IPS-20b (cell line): ENCODE data around the gene DES.

Experiments
- H3K27ac ChIP-seq: one replicate; pipeline ENCODE4 v1.5.1; 2013; ENCODE audit warnings: low read length
- H3K27me3 ChIP-seq: 2 replicates; pipeline ENCODE4 v1.6.1; 2013; ENCODE audit warnings: mild to moderate bottlenecking, low read length, inconsistent platforms; ENCODE audit not compliant: insufficient read depth
- H3K36me3 ChIP-seq: 2 replicates; pipeline ENCODE4 v1.6.1; 2013; ENCODE audit warnings: low read depth, mild to moderate bottlenecking, inconsistent platforms, low read length, moderate library complexity; ENCODE audit not compliant: insufficient read depth
- H3K4me1 ChIP-seq: 2 replicates; pipeline ENCODE4 v1.6.1; 2013; ENCODE audit warnings: mild to moderate bottlenecking, control low read depth, inconsistent platforms, low read length, moderate library complexity; ENCODE audit not compliant: insufficient read depth
- H3K4me3 ChIP-seq: 2 replicates; pipeline ENCODE4 v1.5.1; 2013; ENCODE audit warnings: mild to moderate bottlenecking, low read length, inconsistent platforms
- H3K9ac ChIP-seq: 2 replicates; pipeline ENCODE4 v1.6.1; 2013; ENCODE audit warnings: low read depth, mild to moderate bottlenecking, inconsistent platforms, low read length, moderate library complexity
- H3K9me3 ChIP-seq: 2 replicates; pipeline ENCODE4 v1.6.1; 2013; ENCODE audit warnings: mild to moderate bottlenecking, low read depth, low read length, inconsistent platforms; ENCODE audit not compliant: insufficient read depth

The DES gene

DNA sequence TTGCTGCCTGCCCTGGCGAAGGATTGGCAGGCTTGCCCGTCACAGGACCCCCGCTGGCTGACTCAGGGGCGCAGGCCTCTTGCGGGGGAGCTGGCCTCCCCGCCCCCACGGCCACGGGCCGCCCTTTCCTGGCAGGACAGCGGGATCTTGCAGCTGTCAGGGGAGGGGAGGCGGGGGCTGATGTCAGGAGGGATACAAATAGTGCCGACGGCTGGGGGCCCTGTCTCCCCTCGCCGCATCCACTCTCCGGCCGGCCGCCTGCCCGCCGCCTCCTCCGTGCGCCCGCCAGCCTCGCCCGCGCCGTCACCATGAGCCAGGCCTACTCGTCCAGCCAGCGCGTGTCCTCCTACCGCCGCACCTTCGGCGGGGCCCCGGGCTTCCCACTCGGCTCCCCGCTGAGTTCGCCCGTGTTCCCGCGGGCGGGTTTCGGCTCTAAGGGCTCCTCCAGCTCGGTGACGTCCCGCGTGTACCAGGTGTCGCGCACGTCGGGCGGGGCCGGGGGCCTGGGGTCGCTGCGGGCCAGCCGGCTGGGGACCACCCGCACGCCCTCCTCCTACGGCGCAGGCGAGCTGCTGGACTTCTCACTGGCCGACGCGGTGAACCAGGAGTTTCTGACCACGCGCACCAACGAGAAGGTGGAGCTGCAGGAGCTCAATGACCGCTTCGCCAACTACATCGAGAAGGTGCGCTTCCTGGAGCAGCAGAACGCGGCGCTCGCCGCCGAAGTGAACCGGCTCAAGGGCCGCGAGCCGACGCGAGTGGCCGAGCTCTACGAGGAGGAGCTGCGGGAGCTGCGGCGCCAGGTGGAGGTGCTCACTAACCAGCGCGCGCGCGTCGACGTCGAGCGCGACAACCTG, at the start of gene DES:
Gene DES (plus strand): TSS at position 223 of the 857 bp plus-strand sequence. CDS start 86 bp downstream, at position 309.
- Histone ChIP-seq H3K9ac (no peak within 1 kb of the TSS), H3K9me3 (no peaks in the 10 kb centered on the region), H3K36me3 (no peaks in the 10 kb centered on the region), H3K4me3 (no peak within 1 kb of the TSS; the same call in 1 of the 2 replicates), H3K4me1 (peaks cover 19% of the 10 kb centered on the region; the same call in 1 of the 2 replicates), H3K27ac (no peak within 1 kb of the TSS), H3K27me3 (peaks cover 18% of the 10 kb centered on the region; the same call in 1 of the 2 replicates)

DNA sequence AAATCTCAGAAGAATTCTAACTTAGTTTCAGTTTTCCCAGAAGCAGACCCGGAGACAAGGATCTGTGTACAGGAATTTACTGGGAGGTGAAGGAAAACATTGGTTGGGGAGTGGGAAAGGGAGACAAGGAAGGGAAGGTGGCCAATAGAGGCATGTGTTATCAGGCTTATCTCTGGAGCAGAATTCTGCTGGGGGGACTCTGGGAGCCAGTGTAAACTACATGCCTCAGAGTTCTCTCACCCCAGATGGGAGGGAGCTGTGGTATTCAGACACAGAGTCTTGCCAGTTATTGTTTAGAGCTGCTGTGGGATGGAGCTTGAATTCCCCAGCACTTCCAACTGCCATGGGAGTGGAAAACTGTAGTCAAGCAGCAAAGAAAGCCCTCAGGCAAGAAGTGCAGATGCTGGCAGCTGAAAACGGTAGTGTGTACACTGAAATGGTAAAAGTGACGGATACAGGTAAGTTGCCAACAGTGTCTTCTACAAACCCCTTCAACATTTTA, 49.4 kb upstream of the DES start:
- no peaks in the 10 kb centered on the region for H3K4me1 ChIP-seq
- peaks cover 4% of the 10 kb centered on the region; the same call in 1 of the 2 replicates for H3K36me3 ChIP-seq
- no peaks in the 10 kb centered on the region for H3K9me3 ChIP-seq
- no peaks in the 10 kb centered on the region for H3K27me3 ChIP-seq
- no peak overlapping the region for H3K9ac ChIP-seq
- no peak overlapping the region for H3K27ac ChIP-seq
- no peak overlapping the region for H3K4me3 ChIP-seq

- Histone ChIP-seq H3K4me1 (no peaks in the 10 kb centered on the region), H3K27ac (no peak overlapping the region), H3K9me3 (no peaks in the 10 kb centered on the region), H3K36me3 (peaks cover 10% of the 10 kb centered on the region; the same call in 1 of the 2 replicates), H3K4me3 (no peak overlapping the region), H3K9ac (no peak overlapping the region), H3K27me3 (no peaks in the 10 kb centered on the region)
Measured at GRCh38 chr2:219369447-219369861, 48.7 kb upstream of the DES start.

DNA sequence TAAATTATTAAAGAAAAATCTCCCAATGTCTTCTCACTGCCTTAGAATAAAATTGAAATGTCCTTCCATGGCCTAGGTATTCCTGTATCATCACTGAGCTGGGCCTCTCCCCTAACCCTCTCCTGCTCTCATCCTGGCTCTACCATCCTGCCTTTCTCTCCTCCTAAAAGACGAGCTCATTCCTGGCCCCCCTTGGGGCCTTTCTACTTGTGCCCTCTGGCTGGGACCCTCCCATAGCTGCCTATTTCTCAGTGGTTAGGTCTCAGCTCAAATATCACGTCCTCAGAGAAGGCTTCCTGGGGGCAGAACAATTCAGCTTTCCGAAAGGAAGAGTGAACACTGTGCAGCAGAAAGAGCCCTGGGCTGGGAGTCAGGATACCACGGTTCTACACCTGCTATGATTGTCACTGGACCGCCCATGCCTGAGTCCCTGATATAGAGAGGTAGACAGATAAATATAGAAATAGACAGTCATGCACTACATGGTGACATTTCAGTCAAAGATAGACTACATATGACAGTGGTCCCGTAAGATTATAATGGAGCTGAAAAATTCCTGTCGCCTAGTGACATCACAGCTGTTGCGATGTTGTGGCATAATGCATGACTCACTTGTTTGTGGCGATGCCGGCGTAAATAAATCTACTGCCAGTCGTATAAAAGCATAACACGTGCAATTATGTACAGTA, 39.9 kb upstream of the DES start:
- no peaks in the 10 kb centered on the region for H3K27me3 ChIP-seq
- H3K27ac ChIP-seq: no peak overlapping the region
- no peak overlapping the region for H3K4me3 ChIP-seq
- H3K9ac ChIP-seq: no peak overlapping the region
- H3K9me3 ChIP-seq: no peaks in the 10 kb centered on the region
- H3K4me1 ChIP-seq: no peaks in the 10 kb centered on the region
- peaks cover 44% of the 10 kb centered on the region for H3K36me3 ChIP-seq

DNA sequence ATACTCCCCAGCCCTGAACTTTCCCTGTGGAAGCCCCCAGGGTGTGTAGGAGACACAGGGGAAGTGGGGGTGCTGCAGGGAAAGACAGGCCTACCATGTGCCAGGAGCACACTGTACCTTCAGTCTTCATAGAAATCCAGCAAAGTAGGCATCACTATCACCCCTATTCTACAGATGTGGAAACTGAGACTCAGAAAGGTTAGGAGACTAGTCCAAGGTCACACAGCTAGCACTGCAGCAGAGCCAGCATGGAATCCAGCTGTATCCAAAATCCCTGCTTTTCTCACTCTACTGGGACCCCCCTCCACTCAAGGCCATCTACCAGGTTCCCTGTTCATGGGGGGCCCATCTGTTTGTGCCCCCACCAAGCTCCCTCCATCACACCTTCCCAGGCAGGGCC, 37.3 kb upstream of the DES start:
- Histone ChIP-seq H3K4me3 (no peak overlapping the region), H3K27ac (no peak overlapping the region), H3K27me3 (no peaks in the 10 kb centered on the region), H3K4me1 (no peaks in the 10 kb centered on the region), H3K9ac (no peak overlapping the region), H3K9me3 (no peaks in the 10 kb centered on the region), H3K36me3 (peaks cover 48% of the 10 kb centered on the region)

GRCh38 chr2:219381448-219381847, 36.7 kb upstream of the DES start:
- H3K9me3 ChIP-seq: no peaks in the 10 kb centered on the region
- no peak overlapping the region for H3K4me3 ChIP-seq
- H3K27me3 ChIP-seq: no peaks in the 10 kb centered on the region
- H3K4me1 ChIP-seq: no peaks in the 10 kb centered on the region
- H3K9ac ChIP-seq: no peak overlapping the region
- H3K36me3 ChIP-seq: peaks cover 53% of the 10 kb centered on the region
- no peak overlapping the region for H3K27ac ChIP-seq

DNA sequence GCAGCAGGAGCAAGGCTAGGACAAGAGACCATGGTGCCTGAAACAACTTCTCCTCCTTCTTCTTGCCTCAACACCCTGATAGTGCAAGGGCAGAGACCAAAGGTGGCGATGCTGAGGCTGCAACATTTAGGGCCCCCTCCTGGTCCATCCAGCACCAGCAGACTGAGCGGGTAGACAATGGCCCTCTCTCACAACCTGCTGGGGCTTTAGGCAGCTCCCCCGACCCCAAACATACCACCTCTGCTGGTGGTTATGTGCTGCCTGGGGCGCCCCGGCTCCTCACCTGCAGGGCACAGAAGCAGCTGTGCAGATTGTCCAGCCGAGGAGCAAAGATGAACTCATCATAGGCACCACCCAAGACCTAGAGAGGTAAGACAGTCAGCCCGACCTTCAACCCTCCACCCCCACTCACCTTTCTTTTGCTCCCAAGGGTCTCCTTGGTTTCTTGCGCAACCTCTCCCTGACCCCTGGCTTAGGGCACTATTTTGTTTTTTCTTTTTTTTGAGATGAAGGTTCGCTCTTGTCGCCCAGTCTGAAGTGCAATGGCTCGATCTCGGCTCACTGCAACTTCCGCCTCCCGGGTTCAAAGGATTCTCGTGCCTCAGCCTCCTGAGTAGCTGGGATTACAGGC, 34.0 kb upstream of the DES start:
- Histone ChIP-seq H3K4me3 (no peak overlapping the region), H3K9me3 (no peaks in the 10 kb centered on the region), H3K4me1 (no peaks in the 10 kb centered on the region), H3K27ac (no peak overlapping the region), H3K36me3 (peaks cover 55% of the 10 kb centered on the region), H3K9ac (no peak overlapping the region), H3K27me3 (no peaks in the 10 kb centered on the region)

DNA sequence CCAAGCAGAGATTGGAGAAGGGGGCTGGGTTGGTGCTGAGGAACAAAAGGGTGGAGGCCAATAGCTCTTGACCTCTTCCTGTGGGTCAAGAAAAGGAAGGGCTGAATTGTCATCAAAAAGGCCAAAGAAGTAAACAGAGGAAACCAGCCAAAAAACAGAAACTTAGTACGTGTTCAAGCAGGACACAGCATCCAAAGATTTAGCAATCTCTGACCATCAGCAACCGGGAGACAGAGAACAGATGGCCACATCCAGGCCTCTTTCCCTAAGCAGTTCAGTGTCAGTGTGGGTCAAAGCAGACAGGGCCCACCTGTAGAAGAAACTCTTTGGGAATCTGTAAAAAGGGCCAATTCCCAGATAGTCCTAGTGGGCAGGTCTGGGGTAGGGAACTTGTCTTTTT, 33.3 kb upstream of the DES start:
- no peaks in the 10 kb centered on the region for H3K4me1 ChIP-seq
- peaks cover 55% of the 10 kb centered on the region for H3K36me3 ChIP-seq
- no peaks in the 10 kb centered on the region for H3K27me3 ChIP-seq
- no peak overlapping the region for H3K27ac ChIP-seq
- no peak overlapping the region for H3K9ac ChIP-seq
- no peak overlapping the region for H3K4me3 ChIP-seq
- no peaks in the 10 kb centered on the region for H3K9me3 ChIP-seq

DNA sequence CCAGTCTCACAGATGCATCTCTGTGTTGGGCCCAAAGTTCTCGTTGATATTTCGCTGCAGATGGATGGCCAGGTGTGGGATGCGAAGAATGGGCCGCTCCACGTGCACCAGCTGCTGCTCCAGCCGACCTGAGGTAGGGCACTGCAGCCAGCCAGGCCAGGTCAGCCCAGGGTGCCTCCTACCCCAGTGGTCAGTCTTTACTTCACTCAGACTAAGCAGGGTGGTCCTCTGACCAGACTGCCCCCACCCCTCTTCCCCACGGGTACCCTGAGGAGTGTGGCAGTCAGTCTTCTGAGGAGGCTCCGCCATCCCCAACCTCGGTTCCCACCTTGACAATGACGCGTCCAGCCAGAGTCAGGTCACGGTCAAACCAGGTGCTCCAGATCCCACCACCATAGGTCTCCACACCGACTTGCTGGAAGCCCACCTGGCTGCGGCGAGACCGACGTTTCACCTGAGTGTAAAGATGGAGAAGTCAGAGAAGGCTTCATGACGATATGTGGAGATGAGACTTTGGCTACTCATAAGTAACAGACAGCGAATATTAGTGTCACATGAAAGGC, 32.1 kb upstream of the DES start:
- no peaks in the 10 kb centered on the region for H3K4me1 ChIP-seq
- no peak overlapping the region for H3K9ac ChIP-seq
- no peak overlapping the region for H3K27ac ChIP-seq
- H3K4me3 ChIP-seq: no peak overlapping the region
- H3K27me3 ChIP-seq: no peaks in the 10 kb centered on the region
- H3K36me3 ChIP-seq: peaks cover 47% of the 10 kb centered on the region
- H3K9me3 ChIP-seq: no peaks in the 10 kb centered on the region

DNA sequence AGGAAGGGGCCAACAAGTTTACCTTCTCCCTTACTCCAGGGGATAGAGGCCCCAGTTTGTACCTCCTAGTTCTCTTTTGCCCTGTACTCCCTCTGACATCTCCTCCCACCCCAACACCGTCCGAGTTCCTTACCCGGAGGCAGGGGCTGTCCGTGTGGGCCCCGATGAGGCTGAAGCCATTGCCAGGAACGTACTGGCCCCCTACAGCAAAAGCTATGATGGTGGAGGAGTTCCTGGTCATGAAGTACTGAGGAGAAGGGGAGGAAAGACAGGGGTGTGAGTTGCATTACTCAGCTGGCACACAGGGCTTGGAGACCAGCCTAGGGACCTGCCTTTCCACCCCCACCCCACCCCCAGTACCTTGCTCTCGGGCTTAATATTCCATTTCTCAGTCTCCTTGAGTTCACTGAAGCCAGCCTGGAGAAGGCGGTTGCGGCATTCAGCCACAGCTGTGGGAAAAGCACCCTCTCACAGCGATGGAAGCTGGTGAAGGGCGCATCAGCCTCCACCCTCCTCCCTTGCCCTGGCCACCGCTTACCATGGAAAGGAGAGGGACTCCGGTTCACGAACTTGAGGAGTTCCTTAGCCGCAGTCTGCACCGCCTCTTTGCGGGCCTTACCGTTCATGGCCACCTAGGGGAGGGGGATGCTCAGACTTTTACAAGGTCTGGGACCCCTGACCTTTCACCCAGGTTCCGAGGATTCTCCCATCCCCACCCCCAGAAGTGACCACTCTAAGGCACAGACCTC, 31.5 kb upstream of the DES start:
- Histone ChIP-seq H3K4me3 (peak overlapping the region; percentile 94), H3K9me3 (no peaks in the 10 kb centered on the region), H3K36me3 (peaks cover 41% of the 10 kb centered on the region), H3K27me3 (no peaks in the 10 kb centered on the region), H3K27ac (no peak overlapping the region), H3K9ac (peak overlapping the region; percentile 85; the same call in 1 of the 2 replicates), H3K4me1 (no peaks in the 10 kb centered on the region)
